DMS153 (cell line): ENCODE results near the gene BIRC3.

ENCODE experiments used
- DNase-seq: peaks from one replicate; lab custom pipeline; 2025; lab: John Stamatoyannopoulos, UW

BIRC3 gene

GRCh38 chr11:102377891-102378290 is 60.6 kb downstream of the BIRC3 start:
- no peak for DNase-seq

GRCh38 chr11:102378818-102379217 is 61.5 kb downstream of the BIRC3 start:
- DNase-seq = no peak

DNA sequence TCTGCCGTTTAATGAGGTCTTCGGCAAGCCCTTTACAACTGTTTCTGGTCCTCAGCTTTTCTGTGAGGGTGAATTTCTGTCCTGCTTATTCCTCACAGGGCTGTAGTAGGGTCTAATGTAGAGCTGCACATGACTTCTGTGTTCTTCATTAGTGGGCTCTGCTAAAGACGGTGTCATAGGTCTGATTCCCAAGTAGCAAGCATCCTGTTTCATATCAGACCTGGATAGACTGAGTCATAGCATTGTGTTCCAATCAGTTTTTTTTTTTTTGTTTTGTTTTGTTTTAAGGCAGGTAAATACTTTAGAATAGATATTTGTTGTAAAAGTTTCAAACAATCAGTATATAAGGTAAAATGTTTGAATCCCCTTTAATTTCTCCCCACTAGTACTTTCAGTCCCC is 65.1 kb downstream of the BIRC3 start:
- DNase-seq = no peak

GRCh38 chr11:102383839-102384238 is 66.6 kb downstream of the BIRC3 start:
- no peak for DNase-seq

DNA sequence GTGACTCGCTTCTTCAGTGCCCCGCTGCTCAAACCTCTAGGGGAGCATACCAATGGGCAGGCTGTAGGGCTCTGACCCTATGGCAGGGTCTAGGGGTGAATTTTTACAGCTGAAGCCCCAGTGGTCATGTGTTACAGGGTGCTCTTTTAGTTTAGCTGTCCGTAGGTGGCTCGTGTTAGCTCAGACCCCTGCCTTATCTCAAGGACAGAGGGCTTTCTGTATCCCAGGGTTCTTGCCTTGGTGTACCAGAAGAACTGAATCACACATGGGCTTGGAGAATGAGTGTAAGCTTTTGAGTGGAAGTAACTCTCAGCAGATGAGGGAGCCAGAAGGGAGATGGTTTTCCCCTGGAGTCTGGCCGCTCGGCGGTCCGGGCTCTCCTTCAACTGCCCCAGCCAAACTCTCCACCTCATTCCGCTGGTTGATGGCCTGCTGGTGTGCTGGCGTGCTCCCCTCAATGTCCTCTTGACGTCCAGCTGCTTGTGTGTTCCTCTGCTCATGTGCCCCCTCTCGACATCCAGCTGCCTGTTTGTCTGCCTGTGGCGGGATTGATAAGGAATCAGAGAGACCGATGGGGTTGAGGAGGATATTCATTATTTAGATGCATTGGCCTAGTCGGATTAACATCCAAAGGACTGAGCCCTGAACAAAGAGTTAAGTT is 67.3 kb downstream of the BIRC3 start:
- DNase-seq = no peak

DNA sequence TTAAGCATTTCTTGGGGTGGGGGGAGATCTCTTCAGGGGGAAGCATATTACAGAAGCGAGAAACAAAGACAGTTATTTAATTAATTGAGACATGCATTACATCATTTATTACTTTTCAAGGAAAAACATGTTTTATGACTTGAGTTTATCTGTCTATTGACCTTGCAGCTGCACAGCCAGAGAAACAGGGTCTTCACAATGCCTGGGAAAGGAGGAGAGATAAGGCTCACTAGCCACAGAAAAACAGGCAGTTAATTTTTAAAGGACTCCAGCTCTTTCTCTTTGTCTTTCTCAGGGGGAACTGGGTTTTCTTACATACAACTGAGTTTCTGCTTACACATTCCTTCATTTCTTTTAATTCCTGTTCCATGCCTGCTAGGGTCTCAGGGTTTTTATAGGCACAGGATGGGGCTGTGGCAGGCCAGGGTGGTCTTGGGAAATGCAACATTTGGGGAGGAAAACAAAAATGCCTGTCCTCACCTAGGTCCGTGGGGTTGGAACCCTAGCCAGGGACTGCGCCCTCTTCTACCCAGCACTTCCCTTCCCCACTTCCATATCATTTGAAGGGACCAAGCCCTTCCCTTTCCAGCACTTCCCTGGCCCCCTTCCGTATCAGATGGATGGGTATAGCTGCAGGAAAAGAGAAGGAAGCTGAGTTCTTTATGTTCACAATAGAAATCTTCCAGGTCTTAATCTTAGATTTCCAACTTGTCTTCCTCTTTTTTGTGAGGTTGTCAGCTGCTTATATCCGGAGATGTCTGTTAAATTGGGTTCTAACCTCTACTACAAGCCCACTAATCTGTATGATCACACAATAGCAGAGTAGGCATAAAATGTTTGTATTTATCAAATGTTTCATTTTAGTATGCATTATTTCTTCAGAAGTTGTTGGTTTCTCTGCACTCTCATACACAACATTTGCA is 68.1 kb downstream of the BIRC3 start:
- DNase-seq = no peak

GRCh38 chr11:102386136-102386734 is 69.0 kb downstream of the BIRC3 start:
- no peak for DNase-seq

DNA sequence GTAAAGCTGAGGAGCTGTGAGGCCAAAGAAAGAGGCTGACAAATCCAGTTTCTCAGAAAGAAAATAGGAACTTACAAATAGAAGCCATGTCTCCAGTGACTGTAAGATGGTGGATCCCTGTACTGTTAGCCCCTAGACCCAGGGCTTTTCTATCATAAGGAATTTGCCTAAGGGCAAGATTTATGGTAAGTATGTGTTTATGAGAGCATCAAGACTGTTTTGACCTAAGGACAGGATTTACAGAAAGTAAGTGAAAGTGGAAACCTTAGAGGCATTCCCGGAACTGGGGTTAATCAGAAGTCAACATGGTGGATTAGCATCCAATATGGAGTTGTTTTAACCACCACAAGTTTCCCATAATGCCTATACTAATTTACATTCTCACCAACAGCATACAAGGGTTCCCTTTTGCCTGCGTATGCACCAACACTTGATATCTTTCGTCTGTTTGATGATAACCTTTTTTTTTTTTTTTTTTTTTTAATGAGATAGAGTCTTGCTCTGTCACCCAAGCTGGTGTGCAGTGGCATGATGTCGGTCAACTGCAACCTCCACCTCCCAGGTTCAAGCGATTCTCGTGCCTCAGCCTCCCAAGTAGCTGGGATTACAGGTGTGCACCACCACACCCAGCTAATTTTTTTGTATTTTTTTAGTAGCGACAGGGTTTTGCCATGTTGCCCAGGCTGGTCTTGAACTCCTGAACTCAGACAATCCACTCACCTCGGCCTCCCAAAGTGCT is 69.9 kb downstream of the BIRC3 start:
- no peak for DNase-seq
